ENCODE results near the gene DNAH2. TPM values are rescaled to one million over a fixed set of nuclear protein-coding genes. Genes with fewer than 3 reads are reported as not detected.

DNAH2 gene
- total and polyA plus RNA-seq, 2 donors (not counting 3 experiments of a cell fraction or from before 2014, with no cell fraction given): 0.10 to 0.11 TPM

GRCh38 chr17:7732981-7733539 is 15.5 kb downstream of the DNAH2 start:
- Histone ChIP-seq H3K4me3 (replicated peaks in 1 of 3; ENCODE audit: insufficient read depth in 1 of 3, low read depth in 1 of 3, low read length in 3 of 3) (no peak overlapping the region), H3K4me1 (ENCODE audit: control insufficient read depth, extremely low read depth, insufficient read depth, low read length) (no peaks in the 10 kb centered on the region), H3K9me1 (replicated peaks; ENCODE audit: control insufficient read depth, extremely low read depth, insufficient read depth, low read length) (no peaks in the 10 kb centered on the region), H3K9ac (replicated peaks; ENCODE audit: extremely low read depth, insufficient read depth, low read length) (no peak overlapping the region), H4K20me1 (replicated peaks; ENCODE audit: control insufficient read depth, extremely low read depth, insufficient read depth, low read length) (no peaks in the 10 kb centered on the region), H3K9me3 (replicated peaks; ENCODE audit: control insufficient read depth, insufficient read depth, low read length) (no peaks in the 10 kb centered on the region), H3K4me2 (ENCODE audit: insufficient read depth, low read length) (no peak overlapping the region), H2AFZ (ENCODE audit: low read depth, low read length) (no peak overlapping the region), H3K27me3 (ENCODE audit: control insufficient read depth in 2 of 2, insufficient read depth in 2 of 2, low read length in 2 of 2) (peaks cover 2 to 10% of the 10 kb centered on the region in 2 experiments), H3K79me2 (ENCODE audit: control insufficient read depth, insufficient read depth, low read length) (no peaks in the 10 kb centered on the region), H3K36me3 (ENCODE audit: control insufficient read depth in 2 of 2, extremely low read depth in 1 of 2, insufficient read depth in 2 of 2, low read length in 2 of 2) (no peaks in the 10 kb centered on the region), H3K27ac (ENCODE audit: insufficient read depth, low read depth, low read length) (no peak overlapping the region)
- ChIA-PET CTCF (interaction anchor here (0.7 kb wide), 2 partner anchors 128 to 437 kb away, joined by 3 to 4 read pairs; no protein-coding TSS in a partner anchor), POLR2A (no interaction called here)
- TF ChIP-seq EZH2 (IDR thresholded peaks at IDR 0.05; ENCODE audit: borderline replicate concordance, low read depth, low read length, severe bottlenecking): no peak
- FAIRE-seq: no peak
- dilution Hi-C loops (cut with MboI; ENCODE audit: extremely low pct_ligation_motif_present, low sequenced_read_pairs): no loop called here
- no peak for DNase-seq (ENCODE audit: low read depth, low spot score)
- BruUV-seq (replicated peaks): no TSS peak
- intact Hi-C loops (cut with micrococcal nuclease): no loop called here

GRCh38 chr17:7737601-7738000 is 20.1 kb downstream of the DNAH2 start:
- intact Hi-C loops (cut with micrococcal nuclease): no loop called here
- Histone ChIP-seq H3K9me1 (replicated peaks; ENCODE audit: control insufficient read depth, extremely low read depth, insufficient read depth, low read length) (no peaks in the 10 kb centered on the region), H3K9ac (replicated peaks; ENCODE audit: extremely low read depth, insufficient read depth, low read length) (no peak overlapping the region), H4K20me1 (replicated peaks; ENCODE audit: control insufficient read depth, extremely low read depth, insufficient read depth, low read length) (no peaks in the 10 kb centered on the region), H3K4me3 (replicated peaks in 1 of 3; ENCODE audit: insufficient read depth in 1 of 3, low read depth in 1 of 3, low read length in 3 of 3) (no peak overlapping the region), H3K4me2 (ENCODE audit: insufficient read depth, low read length) (no peak overlapping the region), H3K79me2 (ENCODE audit: control insufficient read depth, insufficient read depth, low read length) (no peaks in the 10 kb centered on the region), H3K36me3 (ENCODE audit: control insufficient read depth in 2 of 2, extremely low read depth in 1 of 2, insufficient read depth in 2 of 2, low read length in 2 of 2) (no peaks in the 10 kb centered on the region), H3K4me1 (ENCODE audit: control insufficient read depth, extremely low read depth, insufficient read depth, low read length) (no peaks in the 10 kb centered on the region), H2AFZ (ENCODE audit: low read depth, low read length) (no peak overlapping the region), H3K27ac (ENCODE audit: insufficient read depth, low read depth, low read length) (no peak overlapping the region), H3K27me3 (ENCODE audit: control insufficient read depth in 2 of 2, insufficient read depth in 2 of 2, low read length in 2 of 2) (peaks cover 6 to 7% of the 10 kb centered on the region in 2 experiments), H3K9me3 (replicated peaks; ENCODE audit: control insufficient read depth, insufficient read depth, low read length) (no peaks in the 10 kb centered on the region)
- dilution Hi-C loops (cut with MboI; ENCODE audit: extremely low pct_ligation_motif_present, low sequenced_read_pairs): no loop called here
- no TSS peak for BruUV-seq (replicated peaks)
- POLR2A ChIA-PET: no interaction called here
- DNase-seq (ENCODE audit: low read depth, low spot score) (no peak), FAIRE-seq (no peak)
- CTCF ChIA-PET: interaction anchor here (1.0 kb wide), 1 partner anchor 45 kb away, joined by 7 read pairs; no protein-coding TSS in a partner anchor
- TF ChIP-seq CTCF (IDR thresholded peaks at IDR 0.05; ENCODE audit: extremely low read depth in 1 of 2, insufficient read depth in 1 of 2, low read depth in 1 of 2, low read length in 2 of 2) (no peak), MYC (IDR thresholded peaks at IDR 0.05; ENCODE audit: low read depth, low read length) (no peak), MAX (IDR thresholded peaks at IDR 0.05; ENCODE audit: insufficient read depth, insufficient read length) (no peak), JUN (IDR thresholded peaks at IDR 0.05; ENCODE audit: borderline replicate concordance, insufficient read depth, insufficient read length, low read depth) (no peak), FOS (IDR thresholded peaks at IDR 0.05; ENCODE audit: borderline replicate concordance, insufficient read depth, low read length) (no peak), POLR2AphosphoS5 (IDR thresholded peaks at IDR 0.05; ENCODE audit: insufficient read depth, low read depth, low read length) (no peak), GATA2 (IDR thresholded peaks at IDR 0.05; ENCODE audit: insufficient read depth, insufficient read length, low read depth, low read length) (no peak), EZH2 (IDR thresholded peaks at IDR 0.05; ENCODE audit: borderline replicate concordance, low read depth, low read length, severe bottlenecking) (no peak)
